Heart right ventricle (tissue), 16 donors: Measurements from ENCODE around the gene DCST1. TPM values are rescaled to one million over a fixed set of nuclear protein-coding genes. Genes with fewer than 3 reads are reported as not detected.

Experiments
- ATAC-seq, 8 donors: fragments of 200-7000 bp; cut with Tn5 transposase; one replicate each; pipeline ENCODE4 v1.9.1; 2020; ENCODE audit warnings: mild to moderate bottlenecking in 8 of 8, moderate library complexity in 8 of 8, moderate number of reproducible peaks in 1 of 8
- DNase-seq, 2 donors: peaks; one replicate each; pipeline ENCODE4 v3.0.0-alpha.2; 2020
- H3K27ac ChIP-seq, 10 donors: fragments of 200-600 bp; sonication (generic) in 2 of 10; one replicate each; pipeline versions ENCODE4 v1.5.0 to v1.8.0; 2020 to 2022; ENCODE audit warnings: mild to moderate bottlenecking in 3 of 10
- H3K27me3 ChIP-seq, 7 donors: fragments of 200-600 bp; one replicate each; pipeline ENCODE4 v1.8.0; 2021 to 2022; ENCODE audit warnings: mild to moderate bottlenecking in 2 of 7
- H3K36me3 ChIP-seq, 9 donors: fragments of 200-600 bp; sonication (generic) in 1 of 9; one replicate each; pipeline versions ENCODE4 v1.5.0 to v1.8.0; 2020 to 2022; ENCODE audit warnings: mild to moderate bottlenecking in 2 of 9
- H3K4me1 ChIP-seq, 9 donors: fragments of 200-600 bp; sonication (generic) in 1 of 9; one replicate each; pipeline versions ENCODE4 v1.5.0 to v1.8.0; 2020 to 2022; ENCODE audit warnings: mild to moderate bottlenecking in 4 of 9
- H3K4me3 ChIP-seq, 10 donors: fragments of 200-600 bp; sonication (generic) in 2 of 10; one replicate each; pipeline versions ENCODE4 v1.5.0 to v1.8.0; 2020 to 2022; ENCODE audit warnings: mild to moderate bottlenecking in 7 of 10, moderate library complexity in 2 of 10
- H3K9me3 ChIP-seq, 11 donors: fragments of 200-600 bp in 10 of 11; sonication (generic) in 2 of 11; one replicate each; pipeline versions ENCODE4 v1.5.0 to v1.8.0; 2013 to 2022; ENCODE audit warnings: mild to moderate bottlenecking in 2 of 11, control low read depth in 1 of 11, moderate library complexity in 1 of 11
- WGBS, 2 donors: extraction: QIAGEN DNeasy Blood & Tissue Kit; methylation state at CpG; one replicate each; pipeline ENCODE4 v1.1.7; 2013; ENCODE audit warnings: inconsistent platforms in 1 of 2; 5-methylcytosine and 5-hydroxymethylcytosine counted together
- intact Hi-C, 10 donors: fragments of 100-400 bp; cut with DNase I; formaldehyde crosslinking; loops; one replicate each; pipeline versions ENCODE4 v1.11.1 to v1.14.2; 2022
- polyA plus RNA-seq, 2 donors: library from polyadenylated mRNA; stranded (reverse); fragments of 200-250 nt; gene quantifications; one replicate each; pipeline ENCODE4 v1.2.3, GENCODE V29; 2013
- total RNA-seq, 10 donors: library from RNA; stranded (reverse); fragmentation: NEBNext Ultra II Directional in 3 of 10; extraction: Animal tissue kit (Norgen Biotek cat#: 25700) in 3 of 10; gene quantifications; one replicate each; pipeline versions ENCODE4 v1.2.1 to v1.2.4, GENCODE V29; 2021 to 2023
- TF ChIP-seq, protein P1 (sequence below), 9 donors: fragments of 200-600 bp; sonication (generic) in 2 of 9; IDR thresholded peaks; one replicate each; pipeline versions ENCODE4 v1.5.0 to v1.8.0; 2021 to 2022; ENCODE audit warnings: antibody characterized with exemption in 9 of 9, mild to moderate bottlenecking in 5 of 9, moderate library complexity in 1 of 9
- donor health status: Arrhythmogenic right ventricular cardiomyopathy.
- donor health status: ischemic (EF 13 %, LVEDD 7.1; RV severe dilation, severe dysfunction).
- donor health status: healthy with polysubstance abuse.
- donor health status: DM: no; HTN: yes; CAD: no.
- donor health status: DM: no; HTN: no; CAD: no.
- donor health status: ischemic (EF 25% LVEDD 6.9; RV normal size, moderate dysfunction).
- donor health status: ischemic (EF 25% LVEDD 5.7; RV mildly dilated, moderate dysfunction).
- donor health status: healthy.
- donor health status: DM: yes; HTN: yes; CAD: no.
- donor health status: Ischemic cardiomyopathy.
- donor health status: ischemic (EF 35%, LVEDD 5.7; RV mildly dilated, moderate dysfunction).
- donor health status: nonischemic (EF 11% LVEDD 7.7; RV severe dilation, severe dysfunction).
- donor health status: DM: yes; HTN: yes; CAD: no.
- donor health status: PGD.
- donor health status: ischemic (EF 29% LVEDD 5.4; RV normal size, mild dysfunction).
- donor health status: nonischemic (EF 23%, LVEDD 6.1; RV moderate dilation, normal function).

The DCST1 gene
- total and polyA plus RNA-seq, 12 donors = 0.29 TPM; not detected in 11

DNA sequence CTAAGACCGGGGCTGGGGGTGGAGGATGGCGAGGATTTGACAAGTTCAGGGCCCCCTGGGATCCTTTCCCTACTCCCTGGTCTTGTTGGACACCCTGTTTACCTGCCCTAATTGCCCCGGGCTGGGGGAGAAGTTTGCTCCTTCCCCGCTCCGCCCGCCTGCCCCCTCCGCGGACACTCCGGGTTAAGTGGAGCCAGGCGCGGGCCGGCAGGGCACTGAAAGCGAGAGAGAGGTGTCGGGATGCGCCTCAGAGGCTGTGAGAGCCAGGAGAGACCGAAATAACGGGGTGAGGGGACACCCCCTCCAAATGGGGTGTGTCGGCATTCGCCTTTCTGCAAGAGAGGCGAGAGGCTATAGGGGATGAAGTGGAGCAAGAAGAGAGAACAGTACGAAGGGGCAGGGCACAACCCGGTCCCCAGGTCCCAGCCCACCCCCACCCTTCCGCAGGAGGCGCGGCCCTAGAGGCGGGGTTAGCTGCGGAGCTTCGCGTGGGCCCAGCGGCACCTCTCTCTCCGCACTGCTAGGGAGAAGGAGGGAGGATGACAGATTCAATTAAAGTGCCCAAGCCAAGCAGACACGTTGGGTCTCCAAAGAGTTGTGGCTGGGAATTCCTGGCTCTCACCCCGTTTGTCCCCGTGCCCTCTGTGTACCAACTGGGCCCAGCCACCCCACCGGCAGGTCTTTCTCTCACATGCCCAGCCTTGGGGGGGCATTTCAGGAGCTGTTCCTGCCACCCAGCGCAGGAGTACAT lies 48.9 kb downstream of the DCST1 start:
- ATAC-seq = no peak
- 4 to 5% methylated on average over 35 to 36 of the region's 36 CpGs for WGBS, 2 donors
- peak overlapping the region in 6 of 10 donors; percentile 4 to 58 (median 23) for H3K4me3 ChIP-seq
- TF ChIP-seq, protein P1, sequence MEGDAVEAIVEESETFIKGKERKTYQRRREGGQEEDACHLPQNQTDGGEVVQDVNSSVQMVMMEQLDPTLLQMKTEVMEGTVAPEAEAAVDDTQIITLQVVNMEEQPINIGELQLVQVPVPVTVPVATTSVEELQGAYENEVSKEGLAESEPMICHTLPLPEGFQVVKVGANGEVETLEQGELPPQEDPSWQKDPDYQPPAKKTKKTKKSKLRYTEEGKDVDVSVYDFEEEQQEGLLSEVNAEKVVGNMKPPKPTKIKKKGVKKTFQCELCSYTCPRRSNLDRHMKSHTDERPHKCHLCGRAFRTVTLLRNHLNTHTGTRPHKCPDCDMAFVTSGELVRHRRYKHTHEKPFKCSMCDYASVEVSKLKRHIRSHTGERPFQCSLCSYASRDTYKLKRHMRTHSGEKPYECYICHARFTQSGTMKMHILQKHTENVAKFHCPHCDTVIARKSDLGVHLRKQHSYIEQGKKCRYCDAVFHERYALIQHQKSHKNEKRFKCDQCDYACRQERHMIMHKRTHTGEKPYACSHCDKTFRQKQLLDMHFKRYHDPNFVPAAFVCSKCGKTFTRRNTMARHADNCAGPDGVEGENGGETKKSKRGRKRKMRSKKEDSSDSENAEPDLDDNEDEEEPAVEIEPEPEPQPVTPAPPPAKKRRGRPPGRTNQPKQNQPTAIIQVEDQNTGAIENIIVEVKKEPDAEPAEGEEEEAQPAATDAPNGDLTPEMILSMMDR (IDR thresholded peaks at IDR 0.05) = no peak
- peaks cover 33 to 78% (median 60%) of the 10 kb centered on the region in 9 donors for H3K4me1 ChIP-seq
- H3K36me3 ChIP-seq = no peaks in the 10 kb centered on the region
- intact Hi-C loops = loop anchor here in 2 of 10 donors (5.0 to 10.0 kb wide), 2 partner anchors 35 to 528 kb away; partner anchors contain the start of gene UBE2Q1 (in 1 of the 2)
- DNase-seq = peak in 1 of 2 donors; percentile 17
- no peaks in the 10 kb centered on the region for H3K9me3 ChIP-seq
- H3K27ac ChIP-seq = no peak overlapping the region
- peaks cover 39 to 67% (median 53%) of the 10 kb centered on the region in 7 donors for H3K27me3 ChIP-seq

GRCh38 chr1:155083052-155083541 lies 49.5 kb downstream of the DCST1 start:
- 65 to 73% methylated on average over 6 of the region's 6 CpGs for WGBS, 2 donors
- no peak overlapping the region for H3K27ac ChIP-seq
- TF ChIP-seq, protein P1 (IDR thresholded peaks at IDR 0.05) = no peak

GRCh38 chr1:155083865-155084721 lies 50.5 kb downstream of the DCST1 start:
- H3K9me3 ChIP-seq = no peaks in the 10 kb centered on the region
- ATAC-seq = peak in 5 of 8 donors; percentile 0 to 2 (median 1)
- H3K27ac ChIP-seq = peak overlapping the region in 3 of 10 donors; percentile 88 to 89 (median 88)
- DNase-seq = peak in 1 of 2 donors; percentile 54
- TF ChIP-seq, protein P1 (IDR thresholded peaks at IDR 0.05) = no peak
- intact Hi-C loops = loop anchor here in 8 of 10 donors (1.0 to 10.0 kb wide), 7 partner anchors 21 to 529 kb away; partner anchors contain the start of genes EFNA4 (in 2 of the 8), ADAM15 (in 1 of the 8) and UBE2Q1 (in 1 of the 8)
- H3K4me1 ChIP-seq = peaks cover 31 to 70% (median 57%) of the 10 kb centered on the region in 9 donors
- WGBS, 2 donors = 27 to 28% methylated on average over 21 of the region's 21 CpGs
- peaks cover 39 to 54% (median 53%) of the 10 kb centered on the region in 7 donors for H3K27me3 ChIP-seq
- H3K4me3 ChIP-seq = peak overlapping the region in 9 of 10 donors; percentile 61 to 82 (median 72)
- no peaks in the 10 kb centered on the region for H3K36me3 ChIP-seq

More at GRCh38 chr1:155083052-155083541, 49.5 kb downstream of the DCST1 start:
- DNase-seq (no peak), ATAC-seq (no peak)
- Histone ChIP-seq H3K9me3 (no peaks in the 10 kb centered on the region), H3K36me3 (no peaks in the 10 kb centered on the region), H3K4me3 (no peak overlapping the region), H3K27me3 (peaks cover 39 to 64% (median 53%) of the 10 kb centered on the region in 7 donors), H3K4me1 (peaks cover 33 to 78% (median 60%) of the 10 kb centered on the region in 9 donors)
- intact Hi-C loops = loop anchor here in 2 of 10 donors (5.0 to 10.0 kb wide), 2 partner anchors 36 to 528 kb away; partner anchors contain the start of gene UBE2Q1 (in 1 of the 2)
